GM19324 (cell line): ENCODE results near the gene SOX5.

ENCODE experiments used
- ATAC-seq: cut with Tn5 transposase; IDR thresholded peaks from one replicate; pipeline ENCODE4 v1.9.1; 2021; ENCODE audit warnings: mild to moderate bottlenecking, moderate library complexity; ENCODE audit not compliant: unreplicated experiment, low FRiP score

Gene SOX5

DNA sequence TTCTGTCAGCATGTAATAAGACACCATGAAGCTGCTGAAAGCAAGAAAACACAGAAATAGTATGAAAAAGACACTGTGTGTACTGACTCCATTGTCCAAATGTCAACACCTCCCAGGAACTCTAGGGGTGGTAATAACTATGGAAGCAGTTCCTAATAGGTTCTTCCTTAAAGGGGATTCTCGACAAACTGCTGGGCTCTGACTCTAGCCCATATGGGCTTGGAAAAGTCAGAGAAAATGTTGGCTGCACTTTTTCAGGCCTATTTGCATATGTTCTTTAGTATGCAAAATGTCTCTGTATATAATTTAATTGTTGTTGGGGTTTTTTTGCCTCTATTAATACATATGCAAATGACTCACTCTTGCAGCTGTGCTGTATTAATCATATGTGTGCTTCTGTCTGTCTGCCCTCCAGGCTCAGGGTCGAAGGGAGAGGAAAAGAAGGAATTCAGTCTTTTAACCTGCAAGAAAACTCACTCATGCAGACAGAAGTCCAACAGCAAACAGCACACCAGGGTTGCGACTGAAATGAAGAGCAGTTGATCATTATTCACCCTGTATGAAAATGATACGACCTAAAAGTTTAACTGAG is 317.6 kb downstream of the SOX5 start:
- no peak for ATAC-seq

DNA sequence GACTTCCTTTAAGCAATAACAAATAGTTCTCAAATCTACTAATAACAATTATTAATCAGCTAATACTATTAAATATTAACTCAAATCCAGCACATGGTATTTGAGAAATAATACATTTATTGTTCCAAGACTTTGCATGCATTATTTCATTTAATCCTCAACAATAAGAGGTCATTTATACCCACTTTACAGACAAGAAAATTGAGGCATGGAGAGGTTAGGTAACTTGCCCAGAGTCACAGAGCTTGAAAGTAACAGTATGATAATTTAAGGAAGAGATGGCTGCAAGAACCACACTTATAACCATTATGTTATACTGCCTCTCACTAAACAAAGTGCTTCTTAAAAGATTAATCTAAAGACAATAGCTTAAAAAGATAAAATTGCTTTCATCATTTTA is 318.9 kb downstream of the SOX5 start:
- ATAC-seq = no peak

DNA sequence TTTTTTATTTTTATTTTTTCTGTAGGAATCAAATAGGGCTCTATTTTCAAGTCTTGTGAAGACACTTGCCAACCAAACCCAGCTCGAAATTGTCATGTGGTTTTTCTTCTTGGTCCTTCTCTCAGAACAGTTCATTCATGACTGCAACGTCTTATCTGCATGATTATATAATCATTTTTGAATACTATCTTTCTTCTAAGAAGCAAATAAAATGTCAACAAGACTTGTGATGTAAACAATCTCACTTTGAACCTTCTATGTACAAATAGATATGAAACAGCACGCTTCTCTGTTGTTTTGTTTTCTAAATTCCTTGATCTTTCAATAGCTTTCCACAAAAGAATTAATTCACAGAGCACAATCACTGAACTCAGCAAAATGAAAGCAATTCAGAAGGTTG is 320.7 kb downstream of the SOX5 start:
- no peak for ATAC-seq

DNA sequence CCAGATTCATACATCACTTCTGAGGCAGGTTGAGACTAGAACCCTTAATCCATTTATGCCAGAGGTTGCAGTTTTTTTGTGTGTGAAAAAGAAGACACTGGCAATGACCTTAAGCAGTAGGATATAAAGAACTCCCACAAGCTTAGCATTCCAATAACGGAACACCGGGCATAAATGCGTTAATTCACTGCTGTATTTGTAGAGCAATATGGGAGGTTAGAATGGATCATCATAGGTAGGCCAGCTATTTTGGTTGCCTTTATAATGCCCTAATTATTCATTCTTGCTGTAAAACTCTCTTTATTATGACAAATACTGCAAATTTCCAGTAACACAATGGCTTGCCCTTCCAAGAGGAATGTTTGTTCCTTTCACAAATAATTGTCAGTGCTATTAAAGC is 322.7 kb downstream of the SOX5 start:
- no peak for ATAC-seq

DNA sequence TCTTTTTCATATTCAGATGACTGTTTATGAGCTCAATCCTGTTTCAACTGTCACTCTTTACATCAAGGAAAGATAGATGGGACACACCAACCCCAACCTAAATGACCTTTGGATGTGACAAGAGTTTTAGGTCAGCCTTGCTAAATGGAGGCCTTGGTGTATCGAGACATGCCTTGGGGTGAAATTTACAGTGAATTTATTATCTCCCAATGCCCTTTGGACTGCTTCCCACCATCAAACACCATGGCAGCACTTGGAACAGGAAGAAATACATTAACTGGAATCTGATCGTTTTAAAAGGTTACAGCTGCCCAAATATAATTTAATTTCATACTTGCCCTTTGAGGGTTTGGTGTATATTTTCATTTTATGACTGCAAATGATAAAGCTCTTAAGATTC is 327.6 kb downstream of the SOX5 start:
- no peak for ATAC-seq

DNA sequence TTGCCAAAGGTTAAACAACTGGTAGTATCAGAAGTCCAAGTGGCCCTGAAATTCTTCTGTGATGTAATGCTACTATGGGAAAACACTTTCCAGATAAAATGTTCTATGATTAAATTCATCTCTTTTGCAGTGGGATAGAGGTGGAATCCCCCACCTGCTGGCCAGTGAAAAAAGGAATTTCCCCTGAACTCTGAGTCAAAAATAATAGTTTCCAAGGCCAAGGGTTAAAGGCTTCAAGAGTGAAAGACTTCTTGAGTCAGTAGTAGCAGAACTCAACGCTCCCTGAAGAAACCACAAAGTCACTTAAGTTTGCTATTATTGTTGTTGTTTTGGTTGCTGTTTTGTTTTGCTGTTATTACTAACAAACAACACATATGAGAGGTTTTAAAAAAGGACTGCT is 330.8 kb downstream of the SOX5 start:
- ATAC-seq = no peak

DNA sequence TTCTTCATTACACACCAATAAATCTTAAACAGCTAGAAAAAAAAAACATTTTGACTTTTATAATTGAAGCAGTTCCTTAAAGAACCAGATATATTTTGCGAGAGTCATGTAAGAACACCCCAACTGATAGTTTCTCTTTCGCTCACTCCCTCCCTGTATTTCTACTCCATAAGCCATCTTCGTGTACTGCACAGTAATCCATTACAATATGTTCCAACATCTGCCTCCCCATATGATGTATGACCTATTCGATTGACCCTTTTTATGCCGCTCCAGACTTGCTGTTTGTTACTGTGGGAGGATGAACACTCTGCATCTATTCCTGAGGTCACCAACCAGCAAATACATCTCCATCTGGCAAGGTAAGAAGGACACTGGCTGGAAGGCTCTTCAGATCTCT is 331.7 kb downstream of the SOX5 start:
- no peak for ATAC-seq

DNA sequence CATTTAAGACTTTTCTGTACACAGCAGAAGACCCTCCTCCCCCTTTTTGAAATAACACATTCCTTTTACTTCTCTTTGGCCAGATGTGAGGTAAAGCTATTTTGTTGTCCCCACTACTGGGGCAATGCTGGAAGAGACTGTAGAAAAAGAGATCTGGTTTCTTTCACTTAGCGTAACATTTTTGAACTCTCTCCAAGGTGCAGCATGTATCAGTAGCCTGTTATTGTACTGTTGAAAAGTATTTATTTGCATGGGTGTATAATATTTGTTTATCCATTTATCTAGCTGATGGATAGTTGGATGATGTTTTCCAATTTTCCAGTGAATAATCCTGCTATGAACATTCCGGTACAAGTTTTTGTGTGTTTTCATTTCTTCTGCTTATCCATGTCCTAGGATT is 335.2 kb downstream of the SOX5 start:
- no peak for ATAC-seq

DNA sequence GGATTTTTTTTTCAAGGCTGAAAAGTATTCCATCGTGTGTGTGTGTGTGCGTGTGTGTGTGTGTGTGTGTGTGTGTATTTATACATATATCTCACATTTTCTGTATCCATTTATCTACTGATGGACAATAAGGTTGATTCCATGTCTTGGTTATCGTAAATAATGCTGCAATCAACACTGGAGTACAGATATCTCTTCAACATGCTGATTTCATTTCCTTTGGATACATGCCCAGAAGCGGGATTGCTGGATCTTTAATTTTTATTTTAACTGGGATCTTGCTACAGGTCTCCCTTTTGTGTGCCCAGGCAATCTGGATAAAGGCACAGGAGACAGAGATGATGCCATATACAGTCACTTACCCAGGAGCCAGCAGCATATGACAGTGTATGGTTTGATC is 338.1 kb downstream of the SOX5 start:
- no peak for ATAC-seq

DNA sequence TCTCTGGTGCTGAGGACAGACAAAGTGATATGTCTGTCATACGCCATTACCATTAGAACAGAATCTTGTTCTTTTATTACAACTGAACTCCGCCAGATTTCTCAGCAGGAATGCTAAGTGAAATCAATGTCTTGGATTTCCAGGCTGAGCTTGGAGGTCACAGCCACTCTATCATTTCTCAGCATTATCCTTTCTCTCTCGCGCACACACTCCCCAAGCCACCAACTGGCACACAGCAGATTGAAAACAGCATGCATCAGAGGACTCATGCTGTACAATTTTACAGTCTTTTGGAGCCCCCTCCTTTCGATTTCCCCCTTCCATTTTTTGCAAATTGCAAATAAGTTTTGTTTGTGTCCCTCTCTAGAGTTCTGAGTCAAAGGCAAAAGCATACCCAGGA is 348.6 kb downstream of the SOX5 start:
- ATAC-seq = no peak

DNA sequence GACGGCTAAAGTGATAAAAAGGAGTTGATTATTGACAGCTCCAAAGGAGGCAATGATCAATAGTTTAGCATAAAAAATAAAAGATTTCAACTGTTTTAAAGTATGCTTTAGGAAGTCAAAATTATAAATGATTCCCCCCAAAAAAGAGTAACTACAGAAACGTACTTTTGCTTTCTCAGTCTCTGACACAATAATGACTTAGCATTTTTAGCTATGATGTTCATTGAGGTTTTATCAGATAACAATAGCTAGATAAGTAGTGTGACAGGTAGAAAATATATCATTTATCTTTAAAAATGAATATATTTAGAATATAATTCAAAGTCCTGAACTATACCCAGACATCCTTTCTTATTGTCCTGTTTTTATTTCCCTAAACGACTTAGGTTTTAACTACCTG is 352.9 kb downstream of the SOX5 start:
- no peak for ATAC-seq

DNA sequence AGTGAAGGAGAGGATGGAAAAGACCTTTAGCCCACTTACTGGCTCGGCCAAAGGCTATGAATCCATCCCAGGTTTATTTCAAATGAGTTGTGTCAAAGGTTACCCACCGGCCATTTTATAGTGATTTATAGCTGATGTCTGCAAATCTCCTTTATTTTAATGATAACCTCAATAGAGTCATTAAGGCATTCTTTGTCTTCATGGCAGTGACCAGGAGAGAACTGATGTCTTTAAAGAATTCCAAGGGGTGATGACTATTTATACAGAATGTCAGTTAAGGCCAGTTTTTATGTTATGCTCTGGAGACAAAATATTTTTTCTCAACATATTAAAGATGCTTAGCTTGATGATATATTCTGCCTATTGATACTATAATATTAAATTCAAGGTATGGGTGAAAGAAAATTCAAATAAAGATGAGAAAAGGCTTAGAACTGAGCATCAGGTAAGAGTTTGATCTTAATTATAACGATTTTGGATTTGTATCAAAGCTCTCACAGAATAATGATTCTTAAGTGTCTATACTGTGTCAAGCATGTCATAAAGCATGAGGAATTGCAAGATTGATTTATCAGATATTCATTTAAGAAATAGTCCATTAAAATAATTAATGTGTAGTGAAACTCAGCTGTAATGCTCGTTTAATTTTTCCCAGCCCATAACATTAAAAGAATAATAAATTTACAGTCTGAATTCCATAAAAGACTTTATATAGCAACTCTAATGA is 361.5 kb downstream of the SOX5 start:
- ATAC-seq = no peak

DNA sequence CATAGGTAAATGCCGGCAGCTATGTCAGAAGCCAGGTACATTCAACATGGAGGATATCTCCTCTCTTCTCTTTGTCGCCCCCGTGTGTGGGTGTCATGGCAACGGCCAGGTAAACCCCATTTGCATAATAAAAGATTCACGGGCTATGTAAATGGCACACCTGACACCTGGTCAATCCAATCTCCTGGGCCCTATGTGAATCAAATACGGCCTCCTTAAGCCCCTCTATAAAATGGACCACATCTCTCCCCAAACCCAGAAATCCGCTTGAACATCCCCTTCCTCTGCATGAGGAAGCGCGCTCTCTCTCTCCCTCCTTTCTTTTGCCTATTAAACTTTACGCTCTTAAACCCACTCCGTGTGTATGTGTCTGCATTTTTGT is 363.7 kb downstream of the SOX5 start:
- ATAC-seq = no peak

DNA sequence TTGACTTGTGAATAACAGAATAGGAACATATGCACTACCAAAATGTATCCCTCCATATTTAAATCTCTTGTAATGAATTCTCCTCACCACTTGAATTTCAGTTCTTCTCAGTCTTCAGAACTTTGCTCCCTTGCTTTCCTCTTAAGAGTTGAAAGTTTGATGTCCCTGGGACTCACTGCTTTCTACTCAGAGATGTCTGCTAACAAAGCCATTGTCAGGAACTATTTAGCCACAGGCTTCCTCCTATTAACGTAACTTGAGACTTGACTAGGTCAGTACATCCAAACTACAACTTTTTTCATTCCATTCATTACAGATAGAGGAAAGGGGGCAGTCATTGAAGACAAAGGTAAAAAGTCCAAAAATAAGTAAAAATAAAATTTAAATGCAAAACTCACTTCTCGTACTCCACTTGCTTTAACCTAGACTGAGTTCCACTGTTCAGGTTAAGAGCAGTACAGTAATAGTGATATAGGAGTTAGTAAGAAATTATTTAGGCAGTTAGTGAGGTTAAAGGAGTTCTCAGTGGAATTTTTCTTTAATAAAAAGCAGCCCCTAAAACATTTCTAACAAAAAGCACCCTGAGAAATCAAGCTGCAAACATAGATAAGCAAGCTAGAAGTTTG is 364.2 kb downstream of the SOX5 start:
- no peak for ATAC-seq

DNA sequence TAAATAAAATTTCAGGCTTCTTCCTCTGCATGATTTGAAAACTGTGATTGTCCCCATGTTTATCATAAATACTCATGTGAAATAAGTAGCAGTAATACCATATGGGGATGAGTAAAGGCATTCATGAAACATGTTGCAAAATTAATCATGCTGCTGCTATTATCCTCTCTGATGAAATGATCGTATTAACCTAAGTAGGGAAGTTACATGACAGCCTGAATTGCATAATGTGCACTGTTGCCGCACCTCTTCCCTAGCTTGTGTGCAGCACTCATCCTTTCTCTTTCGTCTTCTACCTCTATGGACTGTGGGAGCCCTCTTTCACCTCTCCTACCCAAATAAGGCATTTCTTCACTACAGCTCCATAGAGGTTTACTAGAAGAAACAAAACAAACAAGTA is 367.6 kb downstream of the SOX5 start:
- no peak for ATAC-seq

DNA sequence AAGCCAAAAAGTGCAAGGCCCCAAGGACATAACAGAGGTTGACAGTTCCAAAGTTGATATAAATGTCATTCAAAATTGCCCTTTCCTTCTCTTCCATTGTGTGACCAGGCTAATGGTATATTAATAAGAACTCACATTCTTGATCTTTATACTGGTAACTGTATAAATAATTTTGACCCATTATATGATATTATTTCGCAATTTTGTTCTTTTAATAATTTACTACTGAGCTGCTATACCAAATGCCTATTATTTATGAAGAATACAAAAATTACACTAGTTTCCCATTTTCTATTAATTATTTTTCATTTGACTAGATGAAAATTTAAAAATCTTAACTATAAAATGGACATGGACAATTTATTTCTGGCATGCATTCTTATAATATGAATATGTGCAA is 370.2 kb downstream of the SOX5 start:
- no peak for ATAC-seq

DNA sequence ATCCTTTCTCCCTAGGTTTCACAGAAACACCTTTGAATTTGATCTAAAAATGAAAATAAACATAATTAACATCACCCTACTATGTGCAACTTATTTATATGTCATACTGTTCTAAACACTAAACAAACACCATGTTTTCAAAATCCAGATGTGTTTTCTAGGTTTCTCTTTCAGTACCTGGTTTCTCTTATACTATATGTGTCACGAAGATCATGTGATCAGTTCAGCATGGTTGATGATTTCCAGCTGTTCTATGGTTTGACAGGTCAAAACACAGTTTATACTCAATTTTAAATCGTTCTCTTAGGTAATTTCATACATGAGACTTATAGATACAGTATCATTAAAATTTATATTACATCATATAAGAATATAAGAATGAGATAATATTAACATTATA is 373.1 kb downstream of the SOX5 start:
- ATAC-seq = peak; percentile 59

DNA sequence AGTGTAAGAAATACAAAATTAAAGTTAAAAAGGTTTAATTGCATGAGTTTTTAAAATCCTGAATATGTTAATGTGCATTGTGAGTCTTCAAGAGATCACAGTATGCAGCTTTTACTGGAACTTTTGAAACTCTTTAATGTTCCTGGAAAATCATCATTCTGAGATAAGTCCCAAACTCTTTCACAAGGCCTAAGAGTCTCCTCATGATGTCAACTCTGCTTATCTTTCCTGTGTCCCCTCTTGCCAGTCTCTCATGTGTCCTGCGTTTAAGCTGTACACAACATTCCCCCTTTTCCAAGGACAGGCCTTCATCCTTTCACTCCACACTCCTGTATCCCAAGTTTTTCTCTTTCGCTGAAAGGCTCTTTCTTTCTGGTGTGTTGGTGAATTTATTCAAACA is 380.1 kb downstream of the SOX5 start:
- no peak for ATAC-seq

DNA sequence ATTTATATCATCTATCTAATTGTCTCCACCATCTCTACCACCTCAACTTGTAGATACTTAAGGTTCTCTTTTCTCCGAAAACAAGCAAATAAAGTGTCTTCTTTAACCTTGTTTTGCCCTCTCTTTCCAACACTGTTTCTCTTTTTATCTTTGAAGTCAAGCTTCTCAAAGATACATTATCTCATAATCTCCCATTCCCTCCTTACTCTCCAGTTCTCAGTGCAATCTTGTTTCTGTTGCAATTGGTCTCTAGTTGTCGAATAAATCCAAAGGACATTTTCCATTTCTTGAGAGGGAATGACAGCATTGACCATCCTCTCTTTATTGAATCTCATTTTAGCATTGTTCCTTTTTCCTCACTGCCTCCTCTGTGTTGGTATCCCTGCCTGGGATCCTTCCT is 383.3 kb downstream of the SOX5 start:
- ATAC-seq = no peak

DNA sequence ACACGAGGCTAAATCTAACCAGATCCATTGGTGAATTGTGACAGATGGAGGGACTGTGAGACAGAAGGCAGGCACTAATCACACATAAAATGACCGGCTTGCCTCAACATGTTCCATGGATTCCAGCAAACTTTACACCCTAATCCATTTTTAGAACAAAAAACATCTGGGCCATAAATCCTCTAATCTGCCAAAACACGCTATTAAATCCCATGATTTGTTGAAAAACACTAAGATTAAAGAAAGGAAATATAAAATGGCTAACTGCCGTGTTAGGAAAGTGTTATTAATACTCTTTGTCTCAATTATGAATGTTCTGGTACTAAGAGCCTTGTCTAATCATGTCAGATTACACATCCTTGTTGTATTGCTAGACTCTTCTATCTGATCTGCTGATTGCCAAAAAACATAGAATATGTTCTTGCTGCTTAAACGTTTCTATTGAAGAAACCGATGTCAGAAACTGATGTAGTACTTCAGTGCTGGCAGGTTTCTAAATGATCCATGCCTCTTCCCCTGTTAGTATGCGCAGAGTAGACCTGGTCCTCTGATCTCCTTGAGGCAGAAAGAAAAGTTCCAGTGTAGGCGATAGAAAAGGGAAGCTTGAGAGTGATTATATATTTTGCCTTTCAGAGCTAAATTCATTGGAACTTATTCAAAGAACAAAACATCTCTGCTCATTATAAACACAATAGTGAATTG is 384.9 kb downstream of the SOX5 start:
- ATAC-seq = no peak
